Ramos (cell line): ENCODE measurements around the gene KLHL29.

ENCODE experiments used
- in situ Hi-C: fragments of 300-500 bp; cut with MboI; formaldehyde crosslinking; loops from one replicate; pipeline ENCODE4 v1.14.3; 2022; ENCODE audit warnings: low sequenced_read_pairs; ENCODE audit not compliant: unreplicated experiment

The KLHL29 gene

DNA sequence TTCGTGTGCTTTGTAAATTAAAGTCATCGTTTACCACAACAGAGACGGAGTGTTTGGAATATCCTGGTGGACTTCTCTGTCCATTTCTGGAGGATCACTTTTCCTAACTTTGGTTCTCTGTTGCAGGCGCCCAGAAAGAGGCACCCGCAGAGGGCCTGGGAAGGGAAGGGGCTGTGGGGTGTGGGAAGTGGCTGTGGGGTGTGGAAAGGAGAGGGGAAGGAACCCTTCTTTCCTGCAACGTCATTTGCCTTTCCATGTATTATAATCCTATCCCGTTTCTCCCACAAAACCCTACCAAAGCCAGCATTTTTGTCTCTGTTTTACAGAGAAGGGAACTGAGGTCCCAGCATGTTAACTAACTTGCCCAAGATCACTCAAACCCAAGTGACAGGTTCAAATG lies 210.0 kb downstream of the KLHL29 start:
- in situ Hi-C loops = no loop called here

DNA sequence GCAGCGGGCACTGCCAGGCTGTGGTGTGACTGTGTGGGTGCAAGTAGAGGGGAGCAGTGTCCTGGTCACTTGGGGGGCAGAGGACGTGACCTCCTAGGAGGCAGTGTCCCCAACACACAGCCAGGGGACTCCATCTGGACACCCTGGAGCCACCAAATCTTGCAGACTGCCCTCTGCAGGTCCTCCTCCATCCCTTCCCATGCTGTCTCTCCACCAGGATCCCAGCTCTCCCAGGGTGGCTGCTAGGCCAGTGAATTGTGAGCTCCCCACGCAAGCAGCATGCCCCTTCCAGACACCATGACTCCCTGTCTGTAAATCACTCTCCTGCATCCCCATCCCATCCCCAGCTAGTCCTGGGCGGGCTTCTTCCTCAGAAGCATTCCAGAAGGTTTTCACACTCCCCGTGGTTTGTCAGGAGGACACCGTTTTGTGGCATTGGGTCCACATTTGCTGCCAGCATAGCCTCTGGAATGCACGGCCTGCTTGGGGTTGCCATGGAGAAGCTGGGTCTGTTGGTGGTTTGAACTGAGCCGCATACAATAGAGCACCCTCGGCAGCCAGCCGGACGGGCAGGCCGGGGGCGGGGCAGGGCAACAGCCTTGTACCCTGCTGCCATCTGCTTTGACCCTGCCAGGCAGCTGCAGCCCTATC lies 210.7 kb downstream of the KLHL29 start:
- in situ Hi-C loops = no loop called here

DNA sequence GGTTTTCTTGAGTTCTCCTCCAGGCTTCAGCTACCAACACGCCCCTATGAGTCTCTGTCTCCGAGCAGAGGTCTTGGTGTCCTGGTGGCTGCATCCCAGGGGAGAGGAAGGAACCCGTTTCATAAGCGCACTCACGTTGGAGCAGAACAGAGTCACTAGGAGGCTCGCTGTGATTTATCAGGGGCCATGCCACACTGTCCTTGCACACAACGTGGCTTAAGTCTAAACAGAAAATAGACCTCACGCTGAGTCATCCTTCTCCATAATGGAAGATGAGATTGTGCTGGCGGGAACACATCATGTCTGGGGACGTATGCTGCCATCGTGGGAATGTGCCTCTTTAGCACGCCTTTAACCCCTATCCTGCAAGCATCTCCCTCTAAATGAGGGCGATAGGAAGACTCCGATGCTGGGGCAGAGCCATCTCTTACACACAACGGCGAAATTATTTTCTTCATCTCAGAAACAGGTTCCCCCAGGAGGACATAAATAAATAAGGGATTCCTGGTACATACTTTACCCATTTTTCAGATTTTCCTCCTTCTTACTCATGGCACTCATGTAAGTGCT lies 211.4 kb downstream of the KLHL29 start:
- in situ Hi-C loops = no loop called here

DNA sequence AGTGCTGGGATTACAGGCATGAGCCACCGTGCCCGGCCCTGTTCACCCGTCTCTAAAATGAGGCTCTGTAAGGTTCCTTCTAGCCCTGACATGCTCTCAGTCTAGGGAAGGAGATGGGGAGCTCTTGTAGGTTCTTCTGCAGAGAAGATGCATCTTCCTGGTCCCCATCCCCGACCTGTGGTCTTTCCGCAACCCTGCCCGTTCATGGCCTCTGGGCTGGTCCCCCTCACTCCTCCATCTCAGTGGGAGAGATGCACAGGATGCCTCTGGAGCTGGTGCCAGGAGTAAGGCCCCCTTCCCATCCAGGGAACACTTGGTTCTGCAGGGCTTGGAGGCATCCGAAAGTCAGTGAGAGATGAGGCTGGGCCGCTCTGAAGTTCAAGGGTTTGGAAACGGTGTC lies 212.7 kb downstream of the KLHL29 start:
- in situ Hi-C loops = no loop called here

DNA sequence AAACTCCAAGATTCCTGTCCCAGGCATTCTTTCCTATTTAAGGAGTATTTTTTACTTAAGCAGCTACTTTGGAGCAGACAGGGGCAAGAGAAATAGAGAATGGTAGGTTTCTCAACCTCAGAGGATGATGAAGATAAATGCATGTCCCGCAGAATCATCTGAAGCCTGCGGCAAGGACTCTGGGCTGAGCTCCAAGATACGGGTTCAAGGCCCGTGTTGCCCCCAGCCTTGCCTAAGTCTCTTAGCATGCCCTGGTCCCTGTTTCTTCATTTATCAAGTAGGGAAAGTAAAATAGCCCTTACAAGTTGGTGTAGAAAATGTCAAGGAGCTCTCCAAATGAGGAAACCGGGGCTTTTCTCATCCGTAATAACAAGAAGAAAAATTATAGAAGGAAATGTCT lies 214.0 kb downstream of the KLHL29 start:
- in situ Hi-C loops = no loop called here

DNA sequence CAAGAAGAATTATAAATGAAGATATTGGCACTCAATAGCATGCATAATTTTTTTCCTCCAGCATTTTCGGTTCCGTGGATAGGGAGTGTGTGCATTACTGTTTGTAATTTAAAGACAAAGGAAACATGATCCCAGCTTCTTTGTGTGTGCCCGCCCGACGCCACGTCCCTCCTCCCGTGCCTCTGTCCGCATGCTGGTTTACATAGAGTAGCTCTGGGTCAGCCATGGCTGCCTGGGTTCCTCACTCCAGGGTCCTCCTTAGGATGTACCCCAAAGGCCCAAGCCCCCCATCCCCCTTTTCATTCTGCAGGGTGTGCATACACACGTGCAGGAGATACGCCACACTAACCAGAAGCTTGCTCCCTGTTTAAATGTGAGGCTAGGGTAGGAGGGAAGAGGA lies 214.7 kb downstream of the KLHL29 start:
- in situ Hi-C loops = no loop called here

DNA sequence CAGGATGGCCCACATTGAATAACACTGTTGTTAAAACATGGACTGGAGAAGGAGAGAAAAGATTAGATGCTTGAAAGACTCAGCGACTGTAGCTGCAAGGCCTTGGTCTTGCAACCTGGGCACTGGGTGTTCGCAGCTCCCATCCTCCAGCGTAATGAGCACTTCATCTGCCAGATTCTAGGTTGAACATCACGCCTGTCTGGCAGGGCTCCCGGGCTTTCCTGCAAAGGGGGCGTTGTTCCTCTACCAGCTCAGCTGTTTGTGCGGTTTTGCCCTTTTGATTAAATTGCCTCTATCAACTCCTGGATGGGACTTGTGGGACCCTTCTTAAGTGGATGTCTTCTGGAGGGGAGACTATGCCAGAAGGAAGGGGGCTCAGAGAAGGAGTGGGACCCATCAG lies 215.4 kb downstream of the KLHL29 start:
- in situ Hi-C loops = no loop called here

DNA sequence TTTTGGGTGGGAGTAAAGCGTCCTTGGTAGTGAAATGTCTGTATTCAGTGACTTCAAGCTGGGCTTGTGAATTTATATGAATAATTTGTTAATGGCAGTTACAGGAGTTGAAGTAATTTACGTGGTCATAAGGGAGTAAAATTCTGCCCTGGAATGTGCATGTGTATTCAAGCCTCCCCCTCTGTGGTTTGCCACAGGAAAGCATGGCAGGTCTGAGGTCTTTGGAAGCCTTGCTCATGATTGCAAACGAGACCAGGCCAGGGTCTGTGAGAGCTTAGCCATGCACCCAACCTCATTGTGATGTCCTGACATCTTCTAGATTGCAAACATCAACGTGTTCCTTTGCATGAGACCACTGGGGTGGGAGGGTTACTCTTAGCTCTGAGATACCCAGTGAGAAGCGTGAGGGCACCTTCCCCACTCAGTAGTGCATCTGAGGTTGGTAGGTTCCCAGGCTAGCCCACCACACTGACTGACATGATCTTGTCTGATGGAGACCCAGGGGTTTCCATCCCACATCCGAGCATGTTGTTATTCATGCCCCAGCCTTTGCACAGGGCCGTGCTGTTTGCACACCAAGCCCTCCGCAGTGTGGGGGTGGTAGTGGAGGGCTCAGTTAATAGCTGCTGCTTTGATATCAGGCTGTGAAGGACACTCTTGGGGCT lies 216.5 kb downstream of the KLHL29 start:
- in situ Hi-C loops = no loop called here

DNA sequence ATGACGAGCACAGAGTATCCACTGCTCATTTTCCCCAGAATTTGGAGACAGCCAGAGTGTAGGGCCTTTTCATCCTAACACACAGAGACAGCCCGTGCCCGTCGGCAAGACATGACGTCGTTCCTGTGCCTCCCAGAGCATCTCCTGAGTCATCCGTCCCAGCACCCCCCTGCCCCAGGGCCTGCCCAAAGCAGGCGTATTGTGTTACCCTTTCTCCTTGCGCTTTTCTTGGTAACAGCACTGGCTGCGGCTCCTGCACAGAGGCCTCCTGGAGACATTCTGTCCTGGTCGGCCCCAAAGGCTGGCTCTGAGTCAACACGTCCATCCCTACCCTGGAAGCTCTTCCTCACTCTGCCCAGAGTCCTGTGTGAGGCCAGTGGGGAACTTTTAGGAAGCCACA lies 217.1 kb downstream of the KLHL29 start:
- in situ Hi-C loops = no loop called here

DNA sequence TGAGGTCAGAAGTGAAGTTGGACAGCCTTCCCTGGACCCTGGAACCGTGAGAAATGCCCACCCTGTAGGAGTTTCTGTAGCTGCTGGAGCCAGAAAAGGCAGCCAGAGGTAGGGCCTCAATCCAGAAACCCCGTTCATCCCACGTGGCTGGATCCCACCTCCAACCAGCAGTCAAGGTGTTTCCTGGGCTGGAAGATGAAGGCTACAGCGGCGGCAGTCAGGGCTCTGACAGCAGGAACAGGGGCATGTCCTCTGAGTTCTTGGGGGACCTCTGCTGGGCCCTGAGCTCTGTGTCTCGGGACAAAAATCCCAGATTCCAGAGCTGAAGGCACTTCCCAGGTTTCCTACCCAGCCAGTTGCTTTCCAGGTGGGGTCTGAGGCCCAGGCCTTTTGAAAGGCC lies 218.2 kb downstream of the KLHL29 start:
- in situ Hi-C loops = no loop called here

DNA sequence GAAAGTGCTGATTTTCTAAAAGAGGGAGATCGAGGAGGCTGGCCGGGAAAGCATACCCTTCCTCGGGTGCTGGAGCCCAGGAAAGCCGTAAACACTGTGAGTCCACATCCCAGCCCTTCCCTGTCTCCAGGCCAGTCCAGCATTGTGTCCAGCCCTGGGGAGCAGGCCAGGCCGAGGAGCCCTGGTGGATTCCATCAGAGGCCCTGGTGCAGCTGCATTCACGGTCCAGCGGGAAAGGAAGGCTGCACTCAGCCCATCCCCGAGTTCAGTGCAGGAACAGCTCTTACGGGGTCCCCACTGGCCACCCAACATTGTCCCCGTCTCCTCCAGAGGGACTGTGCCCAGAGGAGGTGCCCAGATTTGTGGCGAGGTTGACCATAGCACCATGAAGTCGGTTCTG lies 218.6 kb downstream of the KLHL29 start:
- in situ Hi-C loops = no loop called here

DNA sequence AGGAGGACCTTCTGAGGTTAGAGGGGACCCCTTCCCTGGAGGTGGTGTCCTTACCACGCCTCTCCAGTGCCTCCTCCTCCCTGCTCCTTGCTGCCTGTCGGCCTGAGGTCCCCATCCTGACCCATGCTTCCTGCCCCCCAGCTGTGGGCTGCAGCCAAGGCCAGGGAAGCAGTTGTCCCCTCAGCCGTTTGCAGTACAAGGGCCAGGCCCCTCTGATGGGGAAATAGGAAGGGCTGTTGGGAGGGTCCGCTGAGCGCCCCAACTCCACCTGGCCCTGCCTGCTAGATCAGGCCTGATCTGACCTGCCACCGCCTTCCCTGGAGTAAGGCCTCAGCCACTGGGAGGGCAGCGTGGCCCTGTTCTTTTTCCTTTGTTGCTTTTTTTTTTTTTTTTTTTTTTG lies 219.8 kb downstream of the KLHL29 start:
- in situ Hi-C loops = no loop called here

DNA sequence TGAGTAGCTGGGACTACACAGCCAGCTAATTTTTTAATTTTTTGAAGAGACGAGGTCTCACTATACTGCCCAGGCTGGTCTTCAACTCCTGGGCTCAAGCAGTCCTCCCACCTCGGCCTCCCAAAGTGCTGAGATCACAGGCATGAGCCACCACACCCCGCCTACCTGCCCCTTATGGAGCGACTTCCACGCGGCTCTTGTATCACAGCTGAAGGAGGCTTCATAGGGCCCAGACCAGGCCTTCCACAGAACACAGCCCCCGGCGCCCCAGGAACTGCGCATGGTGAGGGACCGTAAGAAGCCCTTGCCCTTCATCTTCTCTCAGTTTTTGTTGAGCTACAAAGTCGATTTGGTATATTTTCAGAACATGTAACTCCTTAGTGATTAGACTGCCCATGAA lies 220.3 kb downstream of the KLHL29 start:
- in situ Hi-C loops = no loop called here

DNA sequence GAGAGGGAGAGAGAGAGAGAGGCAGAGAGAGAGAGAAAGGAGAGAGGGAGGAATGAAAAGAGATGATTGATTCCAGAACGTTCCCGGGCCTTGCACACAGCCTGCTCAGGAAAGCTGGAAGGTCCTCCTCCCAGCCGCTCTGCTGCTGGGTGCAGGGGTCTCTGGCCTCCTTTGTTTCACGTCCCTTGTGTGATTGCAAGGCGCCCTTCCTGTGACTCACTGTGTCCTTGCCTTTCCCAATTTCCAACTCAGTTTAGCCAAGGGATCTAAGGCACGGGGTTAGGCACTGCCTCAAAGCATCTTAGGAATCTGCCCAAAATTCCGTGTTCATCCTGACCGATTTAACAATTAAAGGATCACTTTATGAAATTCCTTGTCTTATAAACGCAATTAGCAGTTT lies 221.2 kb downstream of the KLHL29 start:
- in situ Hi-C loops = no loop called here

DNA sequence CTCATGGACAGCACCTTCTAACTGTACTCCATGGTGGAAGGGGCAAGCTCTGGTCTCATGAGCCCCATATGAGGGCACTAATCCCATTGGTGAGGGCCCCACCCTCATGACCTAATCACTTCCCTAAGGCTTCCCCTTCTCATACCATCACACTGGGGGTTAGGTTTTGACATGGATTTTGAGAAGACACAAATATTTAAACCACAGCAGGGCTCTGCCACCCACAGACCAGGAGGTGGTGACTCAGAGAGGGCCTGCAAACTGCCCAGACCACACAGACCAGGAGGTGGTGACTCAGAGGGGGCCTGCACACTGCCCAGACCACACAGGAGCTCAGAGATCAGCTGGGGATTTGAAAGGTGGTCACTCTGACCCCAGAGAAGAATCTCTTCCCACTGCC lies 222.0 kb downstream of the KLHL29 start:
- in situ Hi-C loops = no loop called here

DNA sequence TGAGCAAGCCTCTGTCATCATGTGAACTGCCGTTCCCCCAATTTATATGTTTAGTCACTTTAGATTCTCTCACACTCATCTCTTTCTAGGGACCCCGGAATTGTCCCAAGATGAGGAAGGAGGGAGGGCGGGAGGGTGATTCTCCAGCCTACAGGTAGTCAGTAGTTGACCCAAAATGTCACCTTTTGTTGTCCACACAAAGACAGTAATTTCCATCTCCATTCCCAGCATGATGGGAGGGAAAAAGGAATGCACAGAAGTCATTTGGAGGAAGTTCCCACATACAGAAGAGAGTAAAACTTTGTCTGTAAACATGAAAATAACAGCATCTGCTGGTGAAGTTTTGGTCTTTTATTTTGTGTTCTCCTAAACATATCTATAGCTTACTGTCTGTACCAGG lies 222.9 kb downstream of the KLHL29 start:
- in situ Hi-C loops = no loop called here

DNA sequence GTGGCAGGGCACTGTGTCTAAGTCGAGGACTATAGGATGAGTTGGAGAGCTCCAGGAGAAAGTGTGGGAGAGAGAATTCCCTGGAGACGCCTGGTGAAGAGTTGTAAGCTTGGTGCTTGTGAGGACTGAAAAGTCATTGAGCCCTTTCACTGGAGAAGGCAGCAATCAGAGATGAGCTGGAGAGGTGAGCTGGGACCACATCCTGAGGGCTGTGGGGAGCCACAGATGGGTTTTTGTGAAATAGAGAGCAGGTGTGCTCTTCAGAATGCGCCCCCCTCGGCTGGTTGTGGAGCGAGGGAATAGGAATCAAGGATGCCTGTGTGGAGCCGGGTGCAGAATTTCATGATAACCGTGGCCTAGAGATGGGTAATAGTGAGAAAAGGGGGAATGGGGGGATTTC lies 224.3 kb downstream of the KLHL29 start:
- in situ Hi-C loops = no loop called here

DNA sequence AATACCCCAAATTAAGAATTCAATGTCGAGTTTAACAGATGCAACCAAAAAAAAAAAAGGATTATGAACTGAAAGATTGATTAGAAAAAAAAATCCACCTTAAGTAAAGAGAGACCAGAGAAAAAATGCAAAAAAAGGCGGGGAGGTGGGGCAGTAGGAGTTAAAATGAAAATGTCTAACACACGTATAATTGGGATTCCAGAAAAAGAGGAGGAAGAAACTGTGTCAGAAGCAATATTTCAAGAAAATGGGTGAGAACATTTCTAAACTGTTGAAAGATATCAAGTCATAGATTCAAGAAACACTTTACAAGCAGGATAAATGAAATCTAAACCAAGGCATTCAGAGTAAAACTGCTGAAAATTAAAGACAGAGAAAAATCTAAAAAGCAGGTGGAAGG lies 226.9 kb downstream of the KLHL29 start:
- in situ Hi-C loops = no loop called here

DNA sequence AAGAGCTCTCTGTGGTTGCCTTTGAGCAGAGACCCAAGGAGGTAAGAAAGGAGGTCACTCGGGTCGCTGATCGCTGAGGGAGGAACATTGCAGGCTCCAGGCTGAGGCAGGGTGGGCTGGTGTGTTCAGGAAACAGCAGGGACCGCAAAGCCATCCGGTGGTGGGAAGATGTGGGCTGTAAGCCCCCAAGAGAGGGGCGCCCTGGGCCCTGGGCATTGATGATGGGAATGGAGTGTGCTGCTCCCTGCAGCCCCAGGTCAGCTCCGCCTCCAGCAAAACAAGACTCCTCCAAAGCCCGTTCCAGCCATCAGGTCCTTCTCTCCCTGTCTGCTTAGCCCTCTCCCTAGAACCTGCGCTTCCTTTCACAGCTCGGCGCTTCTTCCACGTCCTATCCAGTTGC lies 229.7 kb downstream of the KLHL29 start:
- in situ Hi-C loops = no loop called here

DNA sequence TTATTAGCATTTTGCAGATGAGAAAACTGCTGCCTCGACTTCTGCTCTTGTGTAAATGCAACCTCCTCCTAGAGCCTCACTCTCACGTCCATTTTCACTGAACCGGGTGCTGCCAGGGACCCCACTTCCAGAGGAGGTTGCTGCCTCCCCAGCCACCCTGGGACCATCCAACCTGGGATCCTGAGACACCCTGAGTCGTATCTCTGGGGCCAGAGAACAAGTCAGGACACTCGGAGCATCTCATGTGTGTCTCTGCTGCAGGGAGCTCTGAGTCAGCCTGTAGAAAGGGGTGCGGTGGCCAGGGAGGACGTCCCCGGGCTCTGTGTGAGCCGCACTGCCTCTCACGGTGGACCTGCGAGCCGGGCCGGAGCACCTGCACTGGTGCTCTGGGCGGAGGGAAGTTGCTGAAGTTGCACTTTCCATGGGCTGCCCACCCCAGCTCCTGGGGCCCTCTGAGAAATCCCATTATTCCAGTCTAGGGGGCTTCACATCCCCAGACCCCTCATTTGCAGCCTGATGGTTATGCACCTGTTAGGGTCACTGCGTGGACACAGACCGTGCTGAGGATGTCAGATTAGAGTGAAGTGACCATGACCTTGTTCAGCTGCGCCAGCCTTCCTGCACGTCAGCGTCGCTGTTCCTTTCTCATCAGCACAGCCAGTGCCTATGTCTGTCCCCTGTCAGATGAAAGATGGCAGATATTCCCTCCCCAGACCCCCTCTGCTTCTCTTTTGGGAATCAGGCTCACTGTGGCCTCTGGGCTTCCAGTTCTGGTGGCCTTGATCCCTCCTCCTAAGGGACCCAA lies 230.4 kb downstream of the KLHL29 start:
- in situ Hi-C loops = no loop called here

DNA sequence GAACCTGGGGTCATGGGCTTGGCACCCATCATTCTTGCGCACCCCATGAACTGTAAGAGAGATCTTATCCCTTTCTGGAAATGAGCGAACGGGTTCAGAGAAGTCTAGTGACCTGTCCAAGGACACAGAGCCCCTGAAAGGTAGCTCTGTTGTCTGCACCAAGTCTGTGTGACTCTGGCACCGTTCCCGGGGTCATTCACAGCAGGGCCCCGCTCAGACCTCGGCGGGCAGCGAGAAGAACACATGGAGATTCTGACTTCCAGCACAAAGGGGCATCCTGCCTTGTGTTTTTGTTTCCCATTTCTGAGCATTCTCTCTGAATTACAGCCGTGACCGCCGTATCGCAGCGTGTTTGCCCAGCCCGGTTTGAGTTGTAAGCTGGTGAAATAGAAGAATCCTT lies 231.7 kb downstream of the KLHL29 start:
- in situ Hi-C loops = no loop called here
